SU-DHL-6 (cell line): ENCODE data around the gene SLN.

Experiments
- H2AFZ ChIP-seq: fragments of 200-600 bp; sonication (generic); 2 replicates; pipeline ENCODE4 v1.6.1; 2014; ENCODE audit warnings: low read depth, mild to moderate bottlenecking, moderate library complexity, mixed read lengths, antibody characterized with exemption, low read length; ENCODE audit not compliant: severe bottlenecking
- H3F3A ChIP-seq: fragments of 200-600 bp; shearing (Covaris generic); 2 replicates; pipeline ENCODE4 v1.6.0; 2016; ENCODE audit warnings: antibody characterized with exemption, mild to moderate bottlenecking; ENCODE audit not compliant: insufficient read depth
- H3K27ac ChIP-seq: fragments of 200-600 bp; sonication (generic); 2 replicates; pipeline ENCODE4 v1.5.1; 2016; ENCODE audit warnings: low read depth, mild to moderate bottlenecking, low read length, moderate library complexity, mixed read lengths
- H3K27me3 ChIP-seq: fragments of 200-600 bp; sonication (generic), shearing (Covaris generic); 2 replicates; pipeline ENCODE4 v1.6.0; 2014; ENCODE audit warnings: mild to moderate bottlenecking, low read length
- H3K36me3 ChIP-seq: fragments of 200-600 bp; sonication (generic); 2 replicates; pipeline ENCODE4 v1.6.1; 2014; ENCODE audit warnings: mild to moderate bottlenecking, low read length, mixed read lengths
- H3K4me2 ChIP-seq: fragments of 300-600, 200-600 bp; shearing (Covaris generic), sonication (generic); 2 replicates; pipeline ENCODE4 v1.6.0; 2014; ENCODE audit warnings: low read length, low read depth, mild to moderate bottlenecking; ENCODE audit not compliant: poor library complexity, severe bottlenecking
- H3K4me3 ChIP-seq: fragments of 200-600 bp; sonication (generic); 2 replicates; pipeline ENCODE4 v1.5.1; 2014; ENCODE audit warnings: antibody characterized with exemption, low read length, mild to moderate bottlenecking, mixed read lengths; ENCODE audit not compliant: insufficient read depth, poor library complexity, severe bottlenecking
- H3K79me2 ChIP-seq: fragments of 200-600 bp; sonication (generic); 2 replicates; pipeline ENCODE4 v1.6.1; 2014; ENCODE audit warnings: mild to moderate bottlenecking, low read length, moderate library complexity; ENCODE audit not compliant: insufficient read depth
- H3K9ac ChIP-seq: fragments of 200-600 bp; sonication (generic); 2 replicates; pipeline ENCODE4 v1.7.0; 2014; ENCODE audit warnings: mild to moderate bottlenecking, low read length
- H3K9me2 ChIP-seq: fragments of 200-600 bp; sonication (generic); replicated peaks from 2 replicates; pipeline ENCODE4 v1.6.1; 2014; ENCODE audit warnings: low read length; ENCODE audit not compliant: insufficient read depth
- H3K9me3 ChIP-seq: fragments of 200-600 bp; sonication (generic); 2 replicates; pipeline ENCODE4 v1.6.1; 2014; ENCODE audit warnings: low read length, mixed read lengths; ENCODE audit not compliant: insufficient read depth
- H4K20me1 ChIP-seq: fragments of 200-600 bp; sonication (generic); 2 replicates; pipeline ENCODE4 v1.6.1; 2014; ENCODE audit warnings: low read depth, mild to moderate bottlenecking, antibody characterized with exemption, low read length, moderate library complexity, mixed read lengths
- EZH2phosphoT487 ChIP-seq: fragments of 200-600 bp; sonication (generic), shearing (Covaris generic); conservative IDR thresholded peaks from 2 replicates; pipeline ENCODE4 v1.6.1; 2018; ENCODE audit warnings: mild to moderate bottlenecking, antibody characterized with exemption, low read length, moderate library complexity, mixed read lengths
- TF ChIP-seq, protein P1 (sequence below): fragments of 200-600 bp; sonication (generic); IDR thresholded peaks from one replicate; pipeline ENCODE4 v1.5.1; 2017; ENCODE audit warnings: antibody characterized with exemption, mild to moderate bottlenecking, low read length, moderate library complexity; ENCODE audit not compliant: insufficient read depth, poor library complexity, severe bottlenecking

The SLN gene

DNA sequence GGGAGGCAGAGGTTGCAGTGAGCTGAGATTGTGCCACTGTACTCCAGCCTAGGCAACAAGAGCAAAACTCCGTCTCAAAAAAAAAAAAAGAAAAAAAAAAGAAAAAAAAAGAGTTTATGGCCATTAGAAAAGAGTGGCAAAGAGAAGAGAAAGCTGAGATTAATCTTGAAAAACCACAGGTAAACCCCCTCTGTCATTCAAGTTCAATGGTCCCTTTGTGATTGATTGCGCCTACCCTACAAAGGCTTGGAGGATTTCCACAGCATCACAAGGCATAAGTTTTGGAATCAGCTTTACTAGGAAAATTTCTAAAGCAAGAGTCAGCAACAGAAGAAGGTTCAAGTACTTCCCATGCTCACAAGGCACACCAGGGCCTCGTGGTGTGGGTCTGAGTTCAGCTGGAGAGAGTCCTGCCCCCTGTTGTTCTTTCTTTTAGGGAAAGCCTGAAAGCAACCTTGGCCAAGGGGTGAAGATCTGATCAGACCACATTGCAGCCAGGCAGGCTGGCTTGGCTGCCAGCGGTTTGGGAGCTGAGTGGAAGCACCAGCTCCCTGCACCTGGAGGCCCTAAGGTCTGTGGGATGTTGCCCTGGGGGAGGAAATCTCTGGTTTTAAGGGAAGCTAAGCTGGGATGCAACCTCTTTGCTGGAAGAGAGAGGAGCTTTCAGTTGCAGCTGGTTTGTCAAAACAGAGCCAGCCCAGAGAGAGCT lies 41.8 kb downstream of the SLN start:
- Histone ChIP-seq H3K27me3 (no peaks in the 10 kb centered on the region), H3K4me2 (no peak overlapping the region)

DNA sequence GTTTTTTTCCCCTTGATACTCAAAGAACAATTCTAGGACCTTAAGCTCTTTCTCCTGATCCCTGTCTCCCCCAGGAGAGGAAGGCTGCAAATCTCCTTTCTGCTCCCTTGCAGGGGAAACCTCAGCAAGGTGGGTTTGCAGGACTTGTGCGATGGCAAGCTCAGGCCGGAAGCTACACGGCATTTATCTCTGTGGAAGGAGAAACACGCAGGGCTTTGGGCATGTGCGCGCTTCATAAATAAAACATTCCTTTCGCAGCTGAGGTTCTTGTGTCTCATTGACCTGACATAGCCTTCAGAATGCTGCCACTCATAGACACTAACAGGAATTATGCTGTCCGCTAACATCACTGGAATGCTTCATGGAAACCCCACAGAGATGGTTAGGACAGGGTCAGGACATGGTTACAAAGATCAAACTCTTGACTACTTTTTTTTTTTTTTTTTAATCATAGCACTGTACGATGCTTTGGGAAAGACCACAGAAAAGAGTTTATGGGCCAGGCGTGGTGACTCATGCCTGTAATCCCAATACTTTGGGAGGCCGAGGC lies 42.6 kb downstream of the SLN start:
- Histone ChIP-seq H3K36me3 (no peaks in the 10 kb centered on the region), H4K20me1 (no peaks in the 10 kb centered on the region), H3K79me2 (no peaks in the 10 kb centered on the region), H3F3A (no peaks in the 10 kb centered on the region), H3K9ac (no peak overlapping the region), H3K27ac (no peak overlapping the region), H3K4me3 (no peak overlapping the region), H3K4me2 (no peak overlapping the region), H3K9me2 (no peaks in the 10 kb centered on the region), H3K9me3 (no peaks in the 10 kb centered on the region), H2AFZ (no peak overlapping the region), H3K27me3 (no peaks in the 10 kb centered on the region)
- no peak for TF ChIP-seq EZH2phosphoT487
- TF ChIP-seq, protein P1, sequence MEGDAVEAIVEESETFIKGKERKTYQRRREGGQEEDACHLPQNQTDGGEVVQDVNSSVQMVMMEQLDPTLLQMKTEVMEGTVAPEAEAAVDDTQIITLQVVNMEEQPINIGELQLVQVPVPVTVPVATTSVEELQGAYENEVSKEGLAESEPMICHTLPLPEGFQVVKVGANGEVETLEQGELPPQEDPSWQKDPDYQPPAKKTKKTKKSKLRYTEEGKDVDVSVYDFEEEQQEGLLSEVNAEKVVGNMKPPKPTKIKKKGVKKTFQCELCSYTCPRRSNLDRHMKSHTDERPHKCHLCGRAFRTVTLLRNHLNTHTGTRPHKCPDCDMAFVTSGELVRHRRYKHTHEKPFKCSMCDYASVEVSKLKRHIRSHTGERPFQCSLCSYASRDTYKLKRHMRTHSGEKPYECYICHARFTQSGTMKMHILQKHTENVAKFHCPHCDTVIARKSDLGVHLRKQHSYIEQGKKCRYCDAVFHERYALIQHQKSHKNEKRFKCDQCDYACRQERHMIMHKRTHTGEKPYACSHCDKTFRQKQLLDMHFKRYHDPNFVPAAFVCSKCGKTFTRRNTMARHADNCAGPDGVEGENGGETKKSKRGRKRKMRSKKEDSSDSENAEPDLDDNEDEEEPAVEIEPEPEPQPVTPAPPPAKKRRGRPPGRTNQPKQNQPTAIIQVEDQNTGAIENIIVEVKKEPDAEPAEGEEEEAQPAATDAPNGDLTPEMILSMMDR, result no peak

More for the DNA sequence above, 41.8 kb downstream of the SLN start:
- H3F3A ChIP-seq, result no peaks in the 10 kb centered on the region
- H2AFZ ChIP-seq, result no peak overlapping the region
- H3K4me3 ChIP-seq, result no peak overlapping the region
- no peaks in the 10 kb centered on the region for H3K79me2 ChIP-seq
- TF ChIP-seq EZH2phosphoT487, result no peak
- TF ChIP-seq, protein P1, result no peak
- no peaks in the 10 kb centered on the region for H3K36me3 ChIP-seq
- no peaks in the 10 kb centered on the region for H3K9me3 ChIP-seq
- no peak overlapping the region for H3K27ac ChIP-seq
- no peaks in the 10 kb centered on the region for H3K9me2 ChIP-seq
- no peak overlapping the region for H3K9ac ChIP-seq
- H4K20me1 ChIP-seq, result no peaks in the 10 kb centered on the region

DNA sequence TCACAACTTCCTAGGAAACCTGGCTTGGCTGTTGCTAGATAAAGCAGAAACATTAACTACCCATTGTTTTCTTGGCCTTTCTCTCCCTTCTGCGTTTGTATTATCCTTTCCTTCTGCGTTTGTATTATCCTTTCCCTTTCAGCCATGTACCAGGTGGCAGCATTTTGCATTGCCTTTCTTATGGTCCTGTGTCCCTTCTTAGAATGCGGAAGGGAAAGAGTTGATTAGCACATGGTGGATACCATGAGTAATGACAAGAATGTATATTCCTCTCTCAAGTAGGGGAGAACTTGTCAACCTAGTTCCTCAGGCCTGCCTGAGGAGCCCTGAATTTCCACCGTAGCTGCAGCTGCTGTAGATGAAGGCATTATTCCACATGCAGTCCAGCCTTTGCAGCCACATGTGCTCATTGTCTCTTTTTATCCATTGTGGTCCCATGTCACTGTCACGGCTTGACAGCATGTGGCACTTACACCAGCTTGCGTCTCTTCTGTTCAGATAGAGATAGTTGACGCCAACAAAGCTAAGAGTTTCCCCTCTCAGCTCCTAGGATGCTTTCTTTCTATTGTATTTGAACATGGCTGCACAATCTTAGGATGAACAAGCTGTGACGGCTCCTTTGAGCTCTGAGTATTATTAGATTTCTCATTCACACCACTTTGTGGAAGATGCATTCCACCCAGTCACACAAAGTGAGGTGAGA lies 44.8 kb downstream of the SLN start:
- H3K27ac ChIP-seq, result no peak overlapping the region
- TF ChIP-seq, protein P1, result no peak
- TF ChIP-seq EZH2phosphoT487, result no peak

More for the DNA sequence above, 44.8 kb downstream of the SLN start:
- Histone ChIP-seq H4K20me1 (no peaks in the 10 kb centered on the region), H3K9ac (no peak overlapping the region), H3K4me3 (no peak overlapping the region), H3K9me3 (no peaks in the 10 kb centered on the region), H3K4me2 (no peak overlapping the region), H3F3A (no peaks in the 10 kb centered on the region), H3K79me2 (no peaks in the 10 kb centered on the region), H3K27me3 (no peaks in the 10 kb centered on the region), H2AFZ (no peak overlapping the region), H3K9me2 (no peaks in the 10 kb centered on the region), H3K36me3 (no peaks in the 10 kb centered on the region)
